Lower leg skin (tissue), 4 donors: ENCODE results near the gene GPC6. TPM values are rescaled to one million over a fixed set of nuclear protein-coding genes. Genes with fewer than 3 reads are reported as not detected.

Experiments
- DNase-seq, 2 donors: peaks; one replicate each; pipeline ENCODE4 v3.0.0-alpha.2; 2019; ENCODE audit warnings: low spot score in 2 of 2
- H3K4me3 ChIP-seq: fragments of 200-600 bp; sonication (generic); 2 replicates; pipeline ENCODE4 v1.5.1; 2017; ENCODE audit warnings: mild to moderate bottlenecking, low read depth; ENCODE audit not compliant: poor library complexity, severe bottlenecking
- POLR2A ChIP-seq, 2 donors: fragments of 450-650 bp; IDR thresholded peaks; one replicate each; pipeline ENCODE4 v1.6.1; 2016 to 2017; ENCODE audit warnings: antibody characterized with exemption in 2 of 2, mild to moderate bottlenecking in 1 of 2, moderate library complexity in 1 of 2
- WGBS, 2 donors: methylation state at CpG; one replicate each; pipeline ENCODE4 v1.1.5; 2018; 5-methylcytosine and 5-hydroxymethylcytosine counted together
- intact Hi-C: fragments of 100-400 bp; cut with DNase I; formaldehyde crosslinking; loops from one replicate; pipeline ENCODE4 v1.15.0; 2023; ENCODE audit warnings: low total_unique reads
- total RNA-seq, 4 donors: library from RNA; depleted of rRNA; stranded (reverse); fragments of >200 nt; gene quantifications; one replicate each; pipeline ENCODE4 v1.1.0, GENCODE V29; 2016
- TF ChIP-seq, protein P1 (sequence below), 3 donors: fragments of 450-650 bp; IDR thresholded peaks; one replicate each; pipeline ENCODE4 v1.5.1; 2016; ENCODE audit warnings: antibody characterized with exemption in 3 of 3, mild to moderate bottlenecking in 3 of 3, moderate library complexity in 2 of 3

Gene GPC6
- total RNA-seq, 4 donors from 2014 or later = 1.4 to 5.2 (median 2.5) TPM

DNA sequence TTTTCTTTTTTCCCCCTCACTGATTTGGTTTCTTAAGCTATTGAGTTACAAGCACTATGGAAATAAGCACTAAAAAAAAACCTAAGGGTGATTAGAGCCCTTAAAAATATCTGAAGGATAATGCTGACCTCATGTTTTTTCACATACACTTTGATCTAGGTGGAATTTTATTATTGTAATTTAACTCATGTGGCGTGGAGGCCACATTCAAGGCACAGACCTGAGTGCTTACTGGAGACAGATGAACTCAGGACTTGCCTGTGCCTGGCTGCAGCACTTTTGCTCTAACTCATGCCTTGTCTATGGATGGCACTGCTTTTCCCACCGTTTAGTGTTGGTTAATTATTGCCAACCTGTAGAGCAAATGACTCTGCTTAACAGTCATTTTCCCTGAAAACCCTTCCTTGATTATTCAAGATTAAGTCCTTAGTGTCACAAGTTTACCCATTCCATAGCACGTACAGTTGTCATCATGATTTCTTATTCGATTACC is 541.4 kb downstream of the GPC6 start:
- 76 to 79% methylated on average over 4 of the region's 4 CpGs for WGBS, 2 donors
- intact Hi-C loops = no loop called here
- DNase-seq = no peak
- TF ChIP-seq, protein P1, sequence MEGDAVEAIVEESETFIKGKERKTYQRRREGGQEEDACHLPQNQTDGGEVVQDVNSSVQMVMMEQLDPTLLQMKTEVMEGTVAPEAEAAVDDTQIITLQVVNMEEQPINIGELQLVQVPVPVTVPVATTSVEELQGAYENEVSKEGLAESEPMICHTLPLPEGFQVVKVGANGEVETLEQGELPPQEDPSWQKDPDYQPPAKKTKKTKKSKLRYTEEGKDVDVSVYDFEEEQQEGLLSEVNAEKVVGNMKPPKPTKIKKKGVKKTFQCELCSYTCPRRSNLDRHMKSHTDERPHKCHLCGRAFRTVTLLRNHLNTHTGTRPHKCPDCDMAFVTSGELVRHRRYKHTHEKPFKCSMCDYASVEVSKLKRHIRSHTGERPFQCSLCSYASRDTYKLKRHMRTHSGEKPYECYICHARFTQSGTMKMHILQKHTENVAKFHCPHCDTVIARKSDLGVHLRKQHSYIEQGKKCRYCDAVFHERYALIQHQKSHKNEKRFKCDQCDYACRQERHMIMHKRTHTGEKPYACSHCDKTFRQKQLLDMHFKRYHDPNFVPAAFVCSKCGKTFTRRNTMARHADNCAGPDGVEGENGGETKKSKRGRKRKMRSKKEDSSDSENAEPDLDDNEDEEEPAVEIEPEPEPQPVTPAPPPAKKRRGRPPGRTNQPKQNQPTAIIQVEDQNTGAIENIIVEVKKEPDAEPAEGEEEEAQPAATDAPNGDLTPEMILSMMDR (IDR thresholded peaks at IDR 0.05) = no peak
- TF ChIP-seq POLR2A (IDR thresholded peaks at IDR 0.05) = no peak
- no peak overlapping the region for H3K4me3 ChIP-seq

DNA sequence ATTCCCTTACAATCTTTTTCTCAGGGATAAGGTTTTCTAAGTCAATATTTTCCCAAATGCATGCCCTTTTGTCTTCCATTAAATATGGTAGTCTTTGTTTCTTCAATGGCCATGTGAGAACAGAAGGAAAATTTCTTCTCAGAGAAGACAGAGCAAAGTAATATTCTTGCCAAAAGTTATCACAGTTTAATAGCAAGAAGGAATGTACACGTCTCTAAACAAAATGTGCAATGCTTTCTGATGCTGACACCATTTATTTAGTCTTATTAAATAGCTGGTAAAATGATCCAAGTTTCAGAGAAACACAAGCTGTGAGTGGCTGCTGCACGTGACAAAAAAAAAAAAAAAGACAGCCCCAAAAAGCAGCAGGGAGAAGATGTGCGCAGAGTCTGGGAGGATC is 542.5 kb downstream of the GPC6 start:
- 44 to 55% methylated on average over 3 of the region's 3 CpGs for WGBS, 2 donors
- H3K4me3 ChIP-seq = no peak overlapping the region
- no peak for DNase-seq
- intact Hi-C loops = no loop called here
- no peak for TF ChIP-seq POLR2A (IDR thresholded peaks at IDR 0.05)
- TF ChIP-seq, protein P1 (IDR thresholded peaks at IDR 0.05) = no peak

DNA sequence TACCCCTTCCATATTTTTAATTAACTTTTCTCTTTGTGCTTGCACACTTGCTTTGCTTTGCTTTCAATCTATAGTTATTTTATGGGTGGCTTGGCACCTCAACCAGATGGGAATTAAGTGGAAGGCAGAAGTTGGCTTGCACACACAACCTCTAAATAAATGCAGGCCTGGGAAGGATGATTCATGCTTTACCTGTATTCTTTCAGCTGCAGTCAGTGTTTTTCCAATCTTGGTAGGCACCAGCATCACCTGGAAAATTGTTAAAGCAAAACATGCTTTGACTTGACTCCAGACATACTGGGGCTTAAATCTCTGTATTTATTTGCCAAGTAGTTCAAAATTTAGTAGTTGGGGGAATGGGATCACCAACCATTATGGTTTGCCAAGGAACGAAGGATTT is 543.0 kb downstream of the GPC6 start:
- DNase-seq = no peak
- WGBS, 2 donors = 45 to 50% methylated on average over 1 of the region's 1 CpG
- TF ChIP-seq, protein P1 (IDR thresholded peaks at IDR 0.05) = no peak
- no peak for TF ChIP-seq POLR2A (IDR thresholded peaks at IDR 0.05)
- intact Hi-C loops = no loop called here
- no peak overlapping the region for H3K4me3 ChIP-seq

DNA sequence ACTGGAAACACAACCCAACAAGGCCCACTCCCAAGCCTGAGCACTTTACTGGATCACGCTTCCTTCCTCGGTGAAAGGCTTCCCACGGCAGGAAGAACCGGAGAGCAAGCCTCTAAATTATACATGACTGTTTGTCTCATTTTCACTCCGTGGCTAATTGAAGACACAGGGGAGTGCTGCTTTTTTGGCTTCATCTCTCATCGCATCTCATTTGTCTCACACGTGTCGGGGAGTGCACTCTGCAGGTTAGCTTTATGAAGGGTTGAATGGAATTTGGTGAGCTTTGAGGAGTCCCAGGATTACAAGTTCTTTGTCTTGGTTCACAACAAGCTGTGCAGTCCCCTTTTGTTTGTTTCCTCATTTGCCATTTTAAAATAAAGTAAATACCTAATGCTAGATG is 544.6 kb downstream of the GPC6 start:
- 74 to 80% methylated on average over 8 of the region's 8 CpGs for WGBS, 2 donors
- intact Hi-C loops = no loop called here
- no peak for DNase-seq
- TF ChIP-seq POLR2A (IDR thresholded peaks at IDR 0.05) = no peak
- TF ChIP-seq, protein P1 (IDR thresholded peaks at IDR 0.05) = no peak
- no peak overlapping the region for H3K4me3 ChIP-seq

DNA sequence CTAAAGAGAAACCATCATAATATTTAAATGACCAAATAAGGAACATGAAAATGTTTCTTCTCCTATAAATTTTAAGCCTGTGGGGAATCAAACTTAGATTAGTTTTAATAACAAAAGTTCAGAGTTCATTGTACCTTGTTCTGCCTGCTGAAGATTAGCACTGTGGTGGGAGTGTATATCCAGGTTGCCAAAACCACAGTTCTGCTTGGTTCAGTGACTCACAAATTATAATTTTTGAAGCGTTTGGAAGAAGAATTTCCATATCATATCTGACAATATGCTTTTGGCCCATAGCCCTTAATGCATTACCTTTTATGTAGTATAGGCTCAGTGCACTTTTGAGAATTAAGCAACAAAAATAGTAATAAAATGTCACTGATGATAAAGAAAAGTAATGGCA is 545.2 kb downstream of the GPC6 start:
- TF ChIP-seq, protein P1 (IDR thresholded peaks at IDR 0.05) = no peak
- WGBS, 2 donors = 44 to 48% methylated on average over 1 of the region's 1 CpG
- intact Hi-C loops = no loop called here

DNA sequence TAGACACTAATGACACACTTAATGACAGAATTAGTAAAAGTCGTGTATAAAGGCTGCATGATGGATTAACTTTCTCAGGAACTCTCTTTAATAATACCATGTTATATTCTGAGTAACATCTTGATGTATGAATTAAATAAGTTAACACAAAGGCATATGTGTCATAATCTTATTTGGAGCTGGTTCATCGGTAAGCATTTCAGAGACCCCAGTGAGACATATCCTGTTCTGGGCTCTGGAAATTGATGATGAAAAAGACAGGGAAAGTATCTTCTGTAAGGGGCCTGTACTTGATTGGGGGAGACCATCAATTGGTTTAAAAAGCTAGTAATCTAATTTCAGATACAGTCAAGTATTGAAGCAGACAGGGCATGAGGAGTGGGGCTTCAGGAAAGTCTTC is 547.9 kb downstream of the GPC6 start:
- intact Hi-C loops = no loop called here
- no peak for DNase-seq
- TF ChIP-seq, protein P1 (IDR thresholded peaks at IDR 0.05) = no peak
- TF ChIP-seq POLR2A (IDR thresholded peaks at IDR 0.05) = no peak
- H3K4me3 ChIP-seq = no peak overlapping the region
- 94 to 97% methylated on average over 2 of the region's 2 CpGs for WGBS, 2 donors

More for the DNA sequence above, 545.2 kb downstream of the GPC6 start:
- DNase-seq = no peak
- no peak overlapping the region for H3K4me3 ChIP-seq
